Astrocyte (in vitro differentiated cells and primary cell): ENCODE results near the gene NUBP1. TPM values are rescaled to one million over a fixed set of nuclear protein-coding genes. Genes with fewer than 3 reads are reported as not detected.
A peak's percentile ranks its signal among the peaks of the same experiment; 100 is the strongest.

ENCODE experiments used
- DNase-seq: peaks from one replicate; pipeline ENCODE4 v3.0.0-alpha.2; 2010; ENCODE audit warnings: low read depth
- FAIRE-seq: peaks from 2 replicates; lab custom pipeline; 2011; peaks lifted over from hg19 to GRCh38; lab: Jason Lieb, UNC
- H2AFZ ChIP-seq: 2 replicates; pipeline ENCODE4 v1.6.0; 2012; ENCODE audit warnings: low read depth, low read length, inconsistent platforms
- H3K27ac ChIP-seq: 2 replicates; pipeline ENCODE4 v1.5.1; 2011; ENCODE audit warnings: low read depth, low read length, inconsistent platforms
- H3K27me3 ChIP-seq: 2 replicates; pipeline ENCODE4 v1.6.0; 2011; ENCODE audit warnings: low read length, inconsistent platforms; ENCODE audit not compliant: insufficient read depth
- H3K36me3 ChIP-seq: 2 replicates; pipeline ENCODE4 v1.5.1; 2011; ENCODE audit warnings: low read length, inconsistent platforms; ENCODE audit not compliant: insufficient read depth
- H3K4me1 ChIP-seq: 2 replicates; pipeline ENCODE4 v1.5.1; 2011; ENCODE audit warnings: low read length, inconsistent platforms; ENCODE audit not compliant: insufficient read depth
- H3K4me2 ChIP-seq: 2 replicates; pipeline ENCODE4 v1.6.0; 2012; ENCODE audit warnings: low read length, inconsistent platforms
- H3K4me3 ChIP-seq: 2 replicates; pipeline ENCODE4 v1.5.1; 2011; ENCODE audit warnings: low read depth, mild to moderate bottlenecking, low read length, inconsistent platforms; ENCODE audit not compliant: insufficient read depth
- H3K79me2 ChIP-seq: 2 replicates; pipeline ENCODE4 v1.6.0; 2012; ENCODE audit warnings: mild to moderate bottlenecking, low read length, inconsistent platforms; ENCODE audit not compliant: insufficient read depth
- H3K9ac ChIP-seq: 2 replicates; pipeline ENCODE4 v1.6.0; 2012; ENCODE audit warnings: mild to moderate bottlenecking, low read length, inconsistent platforms
- H3K9me3 ChIP-seq: 2 replicates; pipeline ENCODE4 v1.5.1; 2012; ENCODE audit warnings: low read depth, mild to moderate bottlenecking, low read length, inconsistent platforms; ENCODE audit not compliant: insufficient read depth
- H4K20me1 ChIP-seq: 2 replicates; pipeline ENCODE4 v1.6.0; 2012; ENCODE audit warnings: low read length, inconsistent platforms; ENCODE audit not compliant: insufficient read depth
- H3K27ac Mint-ChIP-seq: one replicate; pipeline ENCODE4 v1.8.0; 2021; ENCODE audit warnings: mild to moderate bottlenecking, mixed read lengths; ENCODE audit not compliant: unreplicated experiment
- H3K27me3 Mint-ChIP-seq: one replicate; pipeline ENCODE4 v1.8.0; 2021; ENCODE audit warnings: low read depth, mixed read lengths; ENCODE audit not compliant: unreplicated experiment
- H3K36me3 Mint-ChIP-seq: one replicate; pipeline ENCODE4 v1.8.0; 2021; ENCODE audit warnings: low read depth, mixed read lengths; ENCODE audit not compliant: unreplicated experiment
- H3K4me1 Mint-ChIP-seq: one replicate; pipeline ENCODE4 v1.8.0; 2021; ENCODE audit warnings: low read depth, mixed read lengths; ENCODE audit not compliant: unreplicated experiment
- H3K4me3 Mint-ChIP-seq: one replicate; pipeline ENCODE4 v1.8.0; 2021; ENCODE audit warnings: mild to moderate bottlenecking, moderate library complexity, mixed read lengths; ENCODE audit not compliant: unreplicated experiment
- H3K9me3 Mint-ChIP-seq: one replicate; pipeline ENCODE4 v1.8.0; 2021; ENCODE audit warnings: mild to moderate bottlenecking, mixed read lengths; ENCODE audit not compliant: unreplicated experiment
- CTCF ChIP-seq: IDR thresholded peaks from 2 replicates; pipeline ENCODE4 v1.5.1; 2011; ENCODE audit warnings: low read depth, mild to moderate bottlenecking, inconsistent platforms, low read length, moderate library complexity; ENCODE audit not compliant: insufficient read depth
- EZH2 ChIP-seq: IDR thresholded peaks from 2 replicates; pipeline ENCODE4 v1.6.1; 2012; ENCODE audit warnings: mild to moderate bottlenecking, low read length, inconsistent platforms; ENCODE audit not compliant: insufficient read depth
- total RNA-seq: library from RNA; stranded (reverse); gene quantifications from 2 replicates; pipeline ENCODE4 v1.2.1, GENCODE V29; 2021

Gene NUBP1
- total RNA-seq, 1 donor from 2014 or later: 17.4 TPM

DNA sequence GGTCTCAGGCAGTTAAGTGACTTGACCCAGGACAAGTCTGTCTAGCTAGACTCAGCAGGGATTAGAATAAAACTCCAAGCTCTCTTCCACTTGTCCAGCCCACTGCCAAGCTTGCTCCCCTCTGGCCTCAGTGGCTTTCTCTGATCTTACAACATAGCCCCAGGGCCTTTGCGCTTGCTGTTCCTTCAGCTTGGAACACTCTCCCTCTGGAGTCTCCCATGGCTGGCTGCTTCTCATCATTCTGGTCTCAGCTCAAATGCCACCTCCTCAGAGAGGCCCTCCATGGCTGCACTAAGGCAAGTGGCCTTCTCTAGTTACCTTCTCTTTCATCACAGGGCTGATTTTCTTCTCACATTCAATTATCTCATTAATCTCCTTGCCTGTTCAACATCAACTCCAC is 73.9 kb downstream of the NUBP1 start:
- FAIRE-seq (no peak), DNase-seq (no peak)
- no peak overlapping the region for H3K9ac ChIP-seq
- no peaks in the 10 kb centered on the region for H3K4me1 ChIP-seq
- no peak for TF ChIP-seq EZH2
- no peak for TF ChIP-seq CTCF
- no peak overlapping the region for H2AFZ ChIP-seq
- no peaks in the 10 kb centered on the region for H3K9me3 ChIP-seq
- no peak overlapping the region for H3K4me3 ChIP-seq
- no peak overlapping the region for H3K4me2 ChIP-seq
- no peaks in the 10 kb centered on the region for H3K4me1 Mint-ChIP-seq
- H3K36me3 ChIP-seq: no peaks in the 10 kb centered on the region
- no peak overlapping the region for H3K4me3 Mint-ChIP-seq
- H4K20me1 ChIP-seq: no peaks in the 10 kb centered on the region
- no peaks in the 10 kb centered on the region for H3K36me3 Mint-ChIP-seq
- H3K79me2 ChIP-seq: no peaks in the 10 kb centered on the region
- peaks cover 5% of the 10 kb centered on the region for H3K27me3 ChIP-seq
- H3K27me3 Mint-ChIP-seq: peaks cover 25% of the 10 kb centered on the region
- no peak overlapping the region for H3K27ac Mint-ChIP-seq
- H3K9me3 Mint-ChIP-seq: no peaks in the 10 kb centered on the region
- H3K27ac ChIP-seq: no peak overlapping the region

- Histone ChIP-seq H3K27ac (no peak within 1 kb of the TSS), H3K4me1 (no peaks in the 10 kb centered on the region), H3K27me3 (peaks cover 5% of the 10 kb centered on the region), H3K36me3 (no peaks in the 10 kb centered on the region), H3K4me3 (no peak within 1 kb of the TSS), H3K79me2 (no peaks in the 10 kb centered on the region), H3K4me2 (peak within 1 kb of the TSS; percentile 57), H3K9me3 (no peaks in the 10 kb centered on the region), H4K20me1 (no peaks in the 10 kb centered on the region), H3K9ac (no peak within 1 kb of the TSS), H2AFZ (peak within 1 kb of the TSS; percentile 52)
- Mint-ChIP-seq H3K36me3 (no peaks in the 10 kb centered on the region), H3K4me3 (peak within 1 kb of the TSS; percentile 60), H3K27me3 (peaks cover 29% of the 10 kb centered on the region), H3K9me3 (no peaks in the 10 kb centered on the region), H3K4me1 (no peaks in the 10 kb centered on the region), H3K27ac (no peak within 1 kb of the TSS)
- DNase-seq (peak; percentile 4), FAIRE-seq (no peak)
- TF ChIP-seq CTCF (no peak), EZH2 (peak; percentile 32)
Measured at GRCh38 chr16:10817963-10818941, 74.6 kb downstream of the NUBP1 start, which contains the start of gene TVP23A. Gene TVP23A (minus strand): TSS chr16:10818794. CDS start chr16:10818493, 301 bp downstream.

Other genes with a start within 250 kb of the NUBP1 start
- gene EMP2, start 163.2 kb upstream of the NUBP1 start, total RNA-seq: 1.7 and 2.3 TPM in 2 replicates
- 0.41 TPM in 1 of 2 replicates, not detected in the other for gene TEKT5, start 48.9 kb upstream of the NUBP1 start, total RNA-seq
- gene TVP23A, start 75.0 kb downstream of the NUBP1 start, total RNA-seq: 0.34 and 0.70 TPM in 2 replicates
- not detected in 2 replicates for gene CIITA, start 133.4 kb downstream of the NUBP1 start, total RNA-seq
- 39.8 and 46.6 TPM in 2 replicates for gene DEXI, start 198.6 kb downstream of the NUBP1 start, total RNA-seq
- gene CLEC16A, start 200.7 kb downstream of the NUBP1 start, total RNA-seq: 31.7 and 32.1 TPM in 2 replicates